CD4-positive, alpha-beta T cell treated with Interleukin-17A for 1 hour (primary cell): ENCODE data around the gene TNS3.

ENCODE experiments used
- DNase-seq: peaks from one replicate; pipeline ENCODE4 v3.0.0-alpha.2; 2020

TNS3 gene

GRCh38 chr7:47292832-47293309 lies 289.0 kb downstream of the TNS3 start:
- no peak for DNase-seq

GRCh38 chr7:47291461-47292081 lies 290.3 kb downstream of the TNS3 start:
- no peak for DNase-seq

GRCh38 chr7:47290867-47291266 lies 291.0 kb downstream of the TNS3 start:
- no peak for DNase-seq

GRCh38 chr7:47290466-47290865 lies 291.4 kb downstream of the TNS3 start:
- no peak for DNase-seq

- no peak for DNase-seq
These were observed 293.9 kb downstream of the TNS3 start for GRCh38 chr7:47288060-47288459.

GRCh38 chr7:47285860-47286491 lies 295.9 kb downstream of the TNS3 start:
- no peak for DNase-seq

- DNase-seq = no peak
These were observed 296.9 kb downstream of the TNS3 start for GRCh38 chr7:47284691-47285635.

GRCh38 chr7:47283497-47284131 lies 298.3 kb downstream of the TNS3 start:
- no peak for DNase-seq

GRCh38 chr7:47282790-47283496 lies 299.0 kb downstream of the TNS3 start:
- no peak for DNase-seq

GRCh38 chr7:47281966-47282643 lies 299.8 kb downstream of the TNS3 start:
- no peak for DNase-seq

- no peak for DNase-seq
These were observed 300.8 kb downstream of the TNS3 start for GRCh38 chr7:47281161-47281560.

- no peak for DNase-seq
These were observed 301.8 kb downstream of the TNS3 start for GRCh38 chr7:47280114-47280513.

- DNase-seq = no peak
These were observed 303.9 kb downstream of the TNS3 start for GRCh38 chr7:47278043-47278442.

- DNase-seq = no peak
These were observed 304.6 kb downstream of the TNS3 start for GRCh38 chr7:47277321-47277781.

- DNase-seq = no peak
These were observed 307.7 kb downstream of the TNS3 start for GRCh38 chr7:47273974-47274766.

- DNase-seq = no peak
These were observed 308.8 kb downstream of the TNS3 start for GRCh38 chr7:47273088-47273487.

- no peak for DNase-seq
These were observed 310.2 kb downstream of the TNS3 start for GRCh38 chr7:47271749-47272148.

- no peak for DNase-seq
These were observed 312.8 kb downstream of the TNS3 start for GRCh38 chr7:47268851-47269836.

GRCh38 chr7:47267346-47267745 lies 314.6 kb downstream of the TNS3 start:
- no peak for DNase-seq

- no peak for DNase-seq
These were observed 315.1 kb downstream of the TNS3 start for GRCh38 chr7:47266799-47267198.
